IMR-90 (cell line): Measurements from ENCODE around the gene KRI1. TPM values are rescaled to one million over a fixed set of nuclear protein-coding genes. Genes with fewer than 3 reads are reported as not detected.
A peak's percentile ranks its signal among the peaks of the same experiment; 100 is the strongest.

Experiments
- ATAC-seq: fragments of 200-7000 bp; cut with Tn5 transposase; 2 replicates; pipeline ENCODE4 v1.9.1; 2020; ENCODE audit warnings: low read depth, mild to moderate bottlenecking, moderate library complexity
- BruUV-seq: library from RNA; stranded (reverse); fragments of 400-500 nt; replicated peaks from 2 replicates; lab custom pipeline; 2021; lab: Mats Ljungman, UMichigan
- CTCF ChIA-PET: fragments of 300-600 bp; formaldehyde crosslinking; extraction: SDS; loops from one replicate; lab custom pipeline; 2021; ENCODE audit warnings: antibody characterized with exemption; lab: Yijun Ruan, JAX
- POLR2A ChIA-PET: fragments of 300-600 bp; sonication (Branson Sonifier 250); formaldehyde crosslinking; loops from one replicate; lab custom pipeline; 2022; ENCODE audit warnings: antibody characterized with exemption; ENCODE audit not compliant: unreplicated experiment; lab: Charles Lee
- DNase-seq: peaks from one replicate; pipeline ENCODE4 v3.0.0; 2013
- H2AFZ ChIP-seq: replicated peaks from 2 replicates; pipeline ENCODE3; 2013; ENCODE audit warnings: low read length, mild to moderate bottlenecking; ENCODE audit not compliant: poor library complexity
- H2AK5ac ChIP-seq: 2 replicates; pipeline ENCODE4 v1.6.1; 2013; ENCODE audit warnings: low read depth, low read length, inconsistent platforms
- H2AK9ac ChIP-seq: replicated peaks from 2 replicates; pipeline ENCODE3; 2013; ENCODE audit warnings: mild to moderate bottlenecking, low read depth, low read length, moderate library complexity; ENCODE audit not compliant: poor library complexity
- H2BK120ac ChIP-seq: 2 replicates; pipeline ENCODE4 v1.6.1; 2013; ENCODE audit warnings: low read depth, low read length, inconsistent platforms
- H2BK15ac ChIP-seq: 3 replicates; pipeline ENCODE4 v1.6.1; 2013; ENCODE audit warnings: low read depth, low read length, inconsistent platforms
- H2BK20ac ChIP-seq: 2 replicates; pipeline ENCODE4 v1.6.1; 2013; ENCODE audit warnings: low read depth, mild to moderate bottlenecking, inconsistent platforms, low read length, moderate library complexity
- H2BK5ac ChIP-seq: 2 replicates; pipeline ENCODE4 v1.6.1; 2013; ENCODE audit warnings: mild to moderate bottlenecking, low read depth, low read length, inconsistent platforms; ENCODE audit not compliant: poor library complexity, severe bottlenecking
- H3K14ac ChIP-seq: replicated peaks from 2 replicates; pipeline ENCODE4 v1.6.1; 2013; ENCODE audit warnings: low read depth, low read length, inconsistent platforms
- H3K18ac ChIP-seq: 2 replicates; pipeline ENCODE4 v1.6.1; 2013; ENCODE audit warnings: low read depth, low read length, control low read depth
- H3K23ac ChIP-seq: 2 replicates; pipeline ENCODE4 v1.6.1; 2013; ENCODE audit warnings: low read depth, low read length, inconsistent platforms
- H3K27ac ChIP-seq: 2 replicates; pipeline ENCODE4 v1.5.1; 2013; ENCODE audit warnings: mild to moderate bottlenecking, control low read depth, low read length; ENCODE audit not compliant: insufficient read depth
- H3K27me3 ChIP-seq: 2 replicates; pipeline ENCODE4 v1.6.1; 2013; ENCODE audit warnings: low read length; ENCODE audit not compliant: control insufficient read depth, insufficient read depth
- H3K36me3 ChIP-seq: 2 replicates; pipeline ENCODE4 v1.6.1; 2013; ENCODE audit warnings: low read length, mixed read lengths; ENCODE audit not compliant: control insufficient read depth, insufficient read depth
- H3K4ac ChIP-seq: 2 replicates; pipeline ENCODE4 v1.6.1; 2013; ENCODE audit warnings: low read depth, low read length, inconsistent platforms
- H3K4me1 ChIP-seq: 2 replicates; pipeline ENCODE4 v1.6.1; 2013; ENCODE audit warnings: low read length, mixed read lengths; ENCODE audit not compliant: control insufficient read depth, insufficient read depth
- H3K4me2 ChIP-seq: 2 replicates; pipeline ENCODE4 v1.6.1; 2013; ENCODE audit warnings: low read depth, mild to moderate bottlenecking, control low read depth, low read length, moderate library complexity
- H3K4me3 ChIP-seq: 2 replicates; pipeline ENCODE4 v1.5.1; 2013; ENCODE audit warnings: low read depth, mild to moderate bottlenecking, control low read depth, low read length, moderate library complexity; ENCODE audit not compliant: insufficient read depth
- H3K56ac ChIP-seq: 2 replicates; pipeline ENCODE4 v1.6.1; 2013; ENCODE audit warnings: low read length, inconsistent platforms; ENCODE audit not compliant: insufficient read depth; ENCODE audit errors: extremely low read depth
- H3K79me1 ChIP-seq, 2 experiments: 2 replicates each; pipeline ENCODE4 v1.6.1; 2013; ENCODE audit warnings: low read length in 2 of 2, inconsistent platforms in 1 of 2, low read depth in 1 of 2
- H3K9ac ChIP-seq: 2 replicates; pipeline ENCODE4 v1.6.1; 2013; ENCODE audit warnings: low read depth, low read length, control low read depth
- H3K9me1 ChIP-seq: 2 replicates; pipeline ENCODE4 v1.6.1; 2013; ENCODE audit warnings: low read length, inconsistent platforms; ENCODE audit not compliant: insufficient read depth
- H3K9me3 ChIP-seq: 2 replicates; pipeline ENCODE4 v1.6.1; 2013; ENCODE audit warnings: low read length; ENCODE audit not compliant: control insufficient read depth, insufficient read depth
- H4K20me1 ChIP-seq: 2 replicates; pipeline ENCODE4 v1.6.1; 2013; ENCODE audit warnings: low read length, inconsistent platforms; ENCODE audit not compliant: insufficient read depth
- H4K5ac ChIP-seq: 2 replicates; pipeline ENCODE4 v1.6.1; 2013; ENCODE audit warnings: mild to moderate bottlenecking, low read depth, low read length, control low read depth
- H4K8ac ChIP-seq, 2 experiments: 2 replicates each; pipeline ENCODE4 v1.6.1; 2013; ENCODE audit warnings: low read depth in 2 of 2, low read length in 2 of 2, control low read depth in 1 of 2, inconsistent platforms in 1 of 2
- H4K91ac ChIP-seq: 2 replicates; pipeline ENCODE4 v1.6.1; 2013; ENCODE audit warnings: low read depth, low read length, inconsistent platforms; ENCODE audit not compliant: insufficient read depth
- BHLHE40 ChIP-seq: fragments of 150-350 bp; IDR thresholded peaks from 2 replicates; pipeline ENCODE4 v1.6.1; 2016; ENCODE audit warnings: mild to moderate bottlenecking, low read depth, low read length
- CEBPB ChIP-seq: IDR thresholded peaks from 2 replicates; pipeline ENCODE4 v1.6.1; 2012; ENCODE audit warnings: low read depth, low read length, improper control_type of control experiment
- CHD1 ChIP-seq: IDR thresholded peaks from 2 replicates; pipeline ENCODE4 v1.6.1; 2012; ENCODE audit warnings: low read depth, low read length, improper control_type of control experiment
- CTCF ChIP-seq: conservative IDR thresholded peaks from 2 replicates; pipeline ENCODE4 v1.5.1; 2012; ENCODE audit warnings: mild to moderate bottlenecking, low read depth, low read length, improper control_type of control experiment
- ELK1 ChIP-seq: fragments of 150-350 bp; IDR thresholded peaks from 2 replicates; pipeline ENCODE4 v1.6.1; 2016; ENCODE audit warnings: low read depth, mild to moderate bottlenecking, low read length, moderate library complexity, borderline replicate concordance
- FOS ChIP-seq: fragments of 150-350 bp; IDR thresholded peaks from 2 replicates; pipeline ENCODE4 v1.6.1; 2016; ENCODE audit warnings: low read depth, low read length
- MAFK ChIP-seq: IDR thresholded peaks from 2 replicates; pipeline ENCODE4 v1.6.1; 2012; ENCODE audit warnings: low read depth, low read length, improper control_type of control experiment
- MAZ ChIP-seq: IDR thresholded peaks from 2 replicates; pipeline ENCODE4 v1.6.1; 2012; ENCODE audit warnings: low read depth, mild to moderate bottlenecking, low read length, improper control_type of control experiment, moderate library complexity, borderline replicate concordance
- MXI1 ChIP-seq: IDR thresholded peaks from 2 replicates; pipeline ENCODE4 v1.6.1; 2012; ENCODE audit warnings: low read depth, mild to moderate bottlenecking, low read length, moderate library complexity, borderline replicate concordance
- NFE2L2 ChIP-seq: fragments of 150-350 bp; IDR thresholded peaks from 2 replicates; pipeline ENCODE4 v1.6.1; 2016; ENCODE audit warnings: low read depth, mild to moderate bottlenecking, low read length
- POLR2A ChIP-seq: IDR thresholded peaks from 2 replicates; pipeline ENCODE4 v1.6.1; 2012; ENCODE audit warnings: mild to moderate bottlenecking, low read depth, low read length
- RAD21 ChIP-seq: IDR thresholded peaks from 2 replicates; pipeline ENCODE4 v1.6.1; 2012; ENCODE audit warnings: low read length, improper control_type of control experiment
- RCOR1 ChIP-seq: IDR thresholded peaks from 2 replicates; pipeline ENCODE4 v1.6.1; 2012; ENCODE audit warnings: mild to moderate bottlenecking, low read length, improper control_type of control experiment; ENCODE audit not compliant: insufficient replicate concordance
- RFX5 ChIP-seq: IDR thresholded peaks from 2 replicates; pipeline ENCODE4 v1.8.0; 2012; ENCODE audit warnings: low read depth, mild to moderate bottlenecking, low read length, moderate library complexity
- SMC3 ChIP-seq: fragments of 150-350 bp; IDR thresholded peaks from 2 replicates; pipeline ENCODE4 v1.6.1; 2016; ENCODE audit warnings: low read depth, mild to moderate bottlenecking, antibody characterized with exemption, low read length, moderate library complexity
- USF2 ChIP-seq: fragments of 150-350 bp; IDR thresholded peaks from 2 replicates; pipeline ENCODE4 v1.6.1; 2017; ENCODE audit warnings: mild to moderate bottlenecking, antibody characterized with exemption, low read length, low read depth
- WGBS, 2 experiments: methylation state at CpG; one replicate each; pipeline versions ENCODE4 v1.1.5 to v1.1.7; 2013; ENCODE audit warnings: missing lambda C conversion rate in 2 of 2; ENCODE audit not compliant: insufficient read length in 1 of 2; ENCODE audit errors: extremely low coverage in 2 of 2; 5-methylcytosine and 5-hydroxymethylcytosine counted together
- dilution Hi-C: fragments of 300-500 bp; cut with HindIII; formaldehyde crosslinking; loops from one replicate; pipeline ENCODE4 v1.14.3; 2018; ENCODE audit warnings: low sequenced_read_pairs; ENCODE audit not compliant: unreplicated experiment
- in situ Hi-C: fragments of 300-500 bp; cut with MboI; formaldehyde crosslinking; loops from 3 replicates; pipeline ENCODE4 v1.14.3; 2019; ENCODE audit warnings: low sequenced_read_pairs, inconsistent platforms, mixed read lengths
- intact Hi-C: fragments of 100-400 bp; cut with micrococcal nuclease; formaldehyde crosslinking; loops from 2 replicates; pipeline ENCODE4 v1.10.0; 2022
- polyA plus RNA-seq, 3 experiments: library from polyadenylated mRNA; depleted of rRNA; stranded (reverse); fragments of >200 nt; gene quantifications; 2 replicates each; pipeline ENCODE4 v1.2.3, GENCODE V29; 2012; ENCODE audit warnings: low replicate concordance in 1 of 3
- total RNA-seq: library from RNA; depleted of rRNA; stranded (reverse); fragments of >200 nt; gene quantifications from 2 replicates; pipeline ENCODE4 v1.2.3, GENCODE V29; 2012

Gene KRI1
- total and polyA plus RNA-seq, 2 of the 4 experiments (the other 2 are of a cell fraction): 5.7 to 13.3 TPM

GRCh38 chr19:10553087-10553667 lies 12.6 kb downstream of the KRI1 start:
- peaks cover 74% of the 10 kb centered on the region for H3K36me3 ChIP-seq
- H2AFZ ChIP-seq: no peak overlapping the region
- H3K79me1 ChIP-seq: peaks cover 7 to 12% of the 10 kb centered on the region in 2 experiments; a peak in 2 of 4 replicates
- POLR2A ChIA-PET: no interaction called here
- no peak overlapping the region for H2BK15ac ChIP-seq
- no peak overlapping the region for H2BK5ac ChIP-seq
- no peak overlapping the region for H3K4me3 ChIP-seq
- no peak overlapping the region for H3K9ac ChIP-seq
- no peak overlapping the region for H3K23ac ChIP-seq
- H2BK20ac ChIP-seq: no peak overlapping the region
- WGBS, 2 experiments: no CpG with 5 or more reads among the region's 13 CpGs
- H4K20me1 ChIP-seq: peaks cover 8% of the 10 kb centered on the region; the same call in 1 of the 2 replicates
- no peaks in the 10 kb centered on the region for H3K9me1 ChIP-seq
- intact Hi-C loops: no loop called here
- no peak overlapping the region for H3K4me2 ChIP-seq
- dilution Hi-C loops: no loop called here
- no peak overlapping the region for H3K4ac ChIP-seq
- no peaks in the 10 kb centered on the region for H3K4me1 ChIP-seq
- no peak overlapping the region for H2AK9ac ChIP-seq
- DNase-seq (no peak), ATAC-seq (no peak)
- in situ Hi-C loops: no loop called here
- no peak overlapping the region for H3K27ac ChIP-seq
- no peak overlapping the region for H4K5ac ChIP-seq
- no peak overlapping the region for H3K18ac ChIP-seq
- BruUV-seq: TSS peak; percentile 92
- no peak overlapping the region for H4K8ac ChIP-seq
- H2BK120ac ChIP-seq: no peak overlapping the region
- CTCF ChIA-PET: no interaction called here
- TF ChIP-seq RCOR1: no peak
- no peak for TF ChIP-seq CTCF
- no peak for TF ChIP-seq POLR2A
- TF ChIP-seq USF2: no peak
- no peak for TF ChIP-seq RFX5
- no peak for TF ChIP-seq CEBPB
- no peak for TF ChIP-seq NFE2L2
- no peak for TF ChIP-seq FOS
- TF ChIP-seq MAFK: no peak
- no peak for TF ChIP-seq CHD1
- no peak for TF ChIP-seq RAD21
- no peak for TF ChIP-seq MXI1
- no peak for TF ChIP-seq SMC3
- TF ChIP-seq BHLHE40: no peak
- no peak for TF ChIP-seq MAZ
- no peak for TF ChIP-seq ELK1
- H3K9me3 ChIP-seq: no peaks in the 10 kb centered on the region
- no peaks in the 10 kb centered on the region for H3K27me3 ChIP-seq
- H3K14ac ChIP-seq: no peak overlapping the region
- H3K56ac ChIP-seq: no peak overlapping the region
- H2AK5ac ChIP-seq: no peak overlapping the region
- H4K91ac ChIP-seq: no peak overlapping the region
